DMS153 treated with DMSO at 0.1 percent for 48 hours (cell line): ENCODE data around the gene DENND10.
"Not testable (repeated sequence)": the region's sequence is repeated elsewhere in the genome, so short reads cannot be mapped to it uniquely, and the experiment has no call there.

Experiments
- DNase-seq: peaks from one replicate; lab custom pipeline; 2025; ENCODE audit not compliant: unreplicated experiment; lab: John Stamatoyannopoulos, UW

DENND10 gene

DNA sequence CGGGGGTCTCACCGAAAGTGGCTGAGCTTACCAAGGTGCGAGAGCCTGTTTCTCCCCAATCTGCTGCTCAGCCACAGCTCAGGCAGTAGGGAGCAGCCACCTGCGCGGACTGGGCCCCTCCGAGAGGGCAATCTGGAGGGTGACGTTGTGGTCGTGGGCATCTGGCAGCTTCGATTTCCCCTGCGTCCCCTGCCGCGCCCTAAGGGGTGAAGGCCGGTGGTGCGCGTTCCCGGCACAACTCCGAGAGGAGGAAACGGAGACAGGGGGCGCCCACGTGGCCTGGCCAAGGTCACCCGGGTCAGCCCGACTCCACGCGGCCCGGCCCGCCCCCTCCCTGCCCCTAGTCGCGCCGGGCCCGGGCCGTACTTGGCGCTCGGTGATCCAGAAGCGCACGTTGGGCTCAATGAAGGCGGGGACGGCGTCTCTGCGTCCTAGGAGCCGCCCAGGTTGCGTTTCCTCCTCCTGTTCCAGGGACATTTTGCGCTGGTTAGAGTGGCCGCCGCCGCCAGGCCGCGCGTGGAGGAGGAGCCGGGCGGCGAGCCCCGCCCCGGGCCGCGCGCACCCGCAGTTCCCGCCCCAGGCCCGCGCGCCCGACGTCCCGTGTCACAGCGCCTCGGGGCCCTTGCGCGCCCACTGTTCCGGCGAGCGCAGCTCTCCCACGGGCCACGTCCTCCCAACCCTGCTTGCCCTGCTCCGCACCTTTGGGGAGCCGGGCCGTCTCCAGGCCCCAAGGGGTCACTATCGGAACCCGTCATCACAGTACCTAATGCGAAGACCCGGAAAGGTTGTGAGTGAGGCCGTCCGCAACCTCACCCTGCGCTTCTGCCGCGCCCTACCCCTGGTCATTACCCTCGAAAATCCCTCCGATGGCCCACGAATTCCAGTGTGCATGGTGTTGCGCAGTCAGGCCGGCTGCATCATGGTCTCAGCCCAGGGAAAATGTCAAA lies 61.5 kb downstream of the DENND10 start, which contains the start of gene SFXN4:
SFXN4 (minus strand) TSS at position 544 of the 947 bp plus-strand sequence; CDS start at position 477, 67 bp downstream.
- peak; percentile 34 for DNase-seq

DNA sequence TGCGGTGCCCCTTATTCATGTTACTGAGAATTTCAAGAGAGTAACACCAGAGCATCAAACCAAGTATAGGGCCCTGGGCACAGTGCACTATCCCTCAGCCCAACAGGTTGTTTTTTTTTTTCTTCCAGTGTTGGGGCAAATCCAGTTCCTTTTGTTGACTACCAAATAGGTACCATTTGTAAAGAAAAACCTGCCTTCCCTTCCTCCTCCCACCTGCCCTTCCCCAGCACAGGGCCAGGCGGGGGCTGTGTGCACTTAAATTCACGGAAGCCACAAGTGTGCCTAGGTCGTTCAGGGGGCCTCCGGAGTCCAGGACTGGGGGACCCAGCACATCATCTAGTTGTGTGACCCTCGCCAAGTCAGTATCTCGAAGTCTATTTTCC lies 62.2 kb downstream of the DENND10 start:
- no peak for DNase-seq

DNA sequence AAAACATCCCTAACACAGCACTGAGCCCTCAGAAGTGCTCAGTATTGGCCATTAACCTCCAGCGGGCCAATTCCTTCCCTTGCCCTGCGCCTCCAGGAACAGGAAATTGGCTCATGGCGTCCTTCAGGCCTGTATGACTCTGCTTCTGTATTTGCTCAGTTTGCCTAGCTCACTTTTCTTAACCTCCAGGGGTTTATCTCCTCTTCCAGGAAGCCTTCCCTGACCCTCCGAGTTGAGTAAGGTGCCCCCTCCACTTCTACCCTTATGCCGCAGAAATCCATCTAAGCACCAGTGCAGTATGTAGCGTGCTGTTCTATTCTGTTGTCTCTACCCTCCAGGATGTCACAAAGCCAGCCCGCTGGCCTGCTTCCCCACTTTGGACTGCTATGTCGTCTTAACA lies 62.7 kb downstream of the DENND10 start:
- no peak for DNase-seq

DNA sequence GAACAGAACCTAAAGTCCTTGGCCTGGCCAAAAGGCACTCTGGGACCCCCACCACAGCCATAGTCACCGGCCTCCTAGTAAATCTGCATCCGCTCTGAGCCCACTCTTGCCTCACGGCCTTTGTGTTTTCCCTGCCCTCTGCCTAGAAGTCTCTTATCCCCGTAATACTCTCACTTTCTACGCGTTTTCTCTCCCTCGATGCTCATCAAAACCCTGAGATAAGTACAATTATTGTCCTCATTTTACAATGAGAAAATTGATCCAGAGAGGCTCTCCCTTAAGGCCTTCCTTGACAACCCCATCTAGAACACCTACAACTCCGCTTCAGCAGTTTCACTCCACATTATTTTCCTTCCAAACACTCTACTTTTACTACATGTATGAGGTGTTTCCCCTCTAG lies 63.1 kb downstream of the DENND10 start:
- DNase-seq, result no peak

DNA sequence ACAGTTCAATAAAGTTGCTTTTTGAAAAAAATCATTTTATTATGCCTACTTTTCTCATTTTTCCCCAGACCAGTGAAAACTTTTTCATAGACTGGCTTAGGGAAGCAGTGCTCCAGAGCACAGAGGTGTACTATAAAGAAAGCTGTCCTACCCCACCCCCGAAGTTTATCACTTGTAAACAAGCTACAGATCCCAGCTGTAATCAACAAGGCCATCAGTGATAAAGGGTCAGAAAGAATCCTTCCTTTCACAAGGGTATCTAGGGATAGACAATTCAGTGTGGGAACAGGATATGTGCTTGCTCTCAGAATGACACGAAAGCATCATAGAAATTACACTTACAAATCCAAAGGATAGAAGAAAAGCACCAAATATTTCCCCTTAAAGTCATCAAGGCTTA lies 70.2 kb downstream of the DENND10 start:
- no peak for DNase-seq

DNA sequence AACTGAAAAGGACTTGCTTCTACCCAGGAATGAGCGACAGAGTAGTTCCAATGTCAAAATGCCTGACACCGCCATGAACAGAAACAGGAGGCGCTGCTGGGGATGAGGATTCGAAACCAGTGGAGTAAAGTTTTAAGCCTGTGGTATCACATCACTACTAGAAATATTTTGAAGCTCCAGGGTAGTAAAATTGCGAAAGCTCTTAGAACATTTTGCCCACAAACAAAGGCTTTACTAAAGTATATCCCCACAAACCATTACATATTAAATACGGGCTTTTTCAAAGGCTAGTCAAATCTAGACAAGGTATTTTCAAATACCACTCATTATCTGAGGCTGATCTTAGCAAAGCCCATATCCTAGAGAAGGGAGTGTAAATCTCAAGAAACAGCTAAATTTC lies 72.3 kb downstream of the DENND10 start:
- DNase-seq, result no peak

DNA sequence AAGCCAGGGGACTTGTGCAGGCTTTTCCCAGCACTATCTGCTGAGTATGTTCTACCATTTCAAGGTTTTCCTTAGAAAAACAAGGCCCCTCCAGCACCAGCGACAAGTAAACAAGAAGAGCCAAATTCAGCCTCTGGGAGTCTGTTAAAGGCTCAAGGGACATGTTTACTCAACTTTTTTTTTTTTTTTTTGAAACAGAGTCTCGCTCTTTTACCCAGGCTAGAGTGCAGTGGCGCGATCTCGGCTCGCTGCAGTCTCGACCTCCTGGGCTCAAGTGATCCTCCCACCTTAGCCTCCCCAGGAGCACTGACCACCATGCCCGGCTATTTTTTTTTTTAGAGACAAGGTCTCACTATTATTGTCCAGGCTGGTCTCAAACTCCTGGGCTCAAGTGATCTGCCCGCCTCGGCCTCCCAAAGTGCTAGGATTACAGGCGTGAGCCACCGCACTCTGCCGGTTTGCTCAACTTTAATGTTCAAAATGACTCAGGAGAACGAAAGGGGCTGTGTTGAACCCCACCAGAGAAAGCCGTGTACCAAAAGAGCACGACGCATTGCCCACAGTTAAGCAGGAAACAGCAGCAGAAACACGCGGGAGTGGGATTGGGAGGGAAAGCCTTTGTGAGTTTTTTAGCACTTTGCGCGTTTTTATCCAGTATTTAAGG lies 73.9 kb downstream of the DENND10 start:
- no peak for DNase-seq

DNA sequence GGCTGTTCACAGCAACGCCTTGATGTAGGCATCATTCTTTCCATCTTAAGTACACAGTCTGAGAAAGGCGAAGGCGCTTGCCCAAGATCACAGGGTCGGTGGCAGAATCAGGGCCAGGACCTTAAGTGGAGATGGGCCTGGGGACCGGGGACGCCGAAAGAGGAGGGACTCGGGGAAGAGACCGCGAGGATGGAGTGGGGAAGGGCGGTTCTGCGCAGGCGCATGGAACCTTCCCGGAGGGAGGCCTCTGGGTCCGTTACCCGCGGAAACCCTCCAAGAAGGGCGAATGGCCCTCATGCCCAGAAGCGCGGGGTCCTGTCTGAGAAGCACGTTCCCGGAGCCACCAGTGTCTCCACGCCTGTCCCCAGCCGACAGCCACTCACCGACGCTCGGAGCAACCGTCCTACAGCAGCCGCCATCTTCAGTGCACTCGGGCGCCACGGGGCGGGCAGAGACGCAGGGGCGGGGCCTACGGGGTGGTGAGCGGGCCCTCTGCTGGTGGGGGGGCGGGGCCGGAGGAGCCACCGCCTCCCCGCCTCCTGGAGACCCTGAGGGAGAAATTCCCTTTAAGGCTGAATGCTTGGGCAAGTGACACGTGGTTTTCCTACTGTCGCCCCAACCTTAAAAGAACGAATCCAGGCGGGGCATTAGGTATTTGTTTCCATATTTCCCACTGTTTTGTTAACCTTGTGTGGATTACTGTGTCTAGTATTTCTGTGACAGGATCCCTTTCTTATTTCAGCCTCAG lies 74.6 kb downstream of the DENND10 start, which contains the start of gene PRDX3:
PRDX3 (minus strand) TSS at position 441 of the 748 bp plus-strand sequence; CDS start at position 419, 22 bp downstream.
- peak; percentile 92 for DNase-seq

DNA sequence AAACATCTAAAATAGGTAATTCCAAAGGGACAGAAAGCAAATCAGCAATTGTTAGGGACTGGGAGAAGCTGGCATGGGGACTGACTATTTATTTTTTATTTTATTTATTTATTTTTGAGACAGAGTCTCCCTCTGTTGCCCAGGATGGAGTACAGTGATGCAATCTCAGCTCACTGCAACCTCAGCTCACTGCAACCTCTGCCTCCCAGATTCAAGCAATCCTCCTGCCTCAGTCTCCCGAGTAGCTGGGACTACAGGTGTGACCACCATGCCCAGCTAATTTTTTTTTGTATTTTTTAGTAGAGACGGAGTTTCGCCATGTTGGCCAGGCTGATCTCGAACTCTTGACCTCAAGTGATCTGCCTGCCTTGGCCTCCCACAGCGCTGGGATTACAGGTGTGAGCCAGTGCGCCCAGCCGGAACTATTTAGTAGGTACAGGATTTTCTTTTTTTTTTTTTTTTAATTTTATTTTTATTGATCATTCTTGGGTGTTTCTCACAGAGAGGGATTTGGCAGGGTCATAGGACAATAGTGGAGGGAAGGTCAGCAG lies 77.0 kb downstream of the DENND10 start:
- not testable (repeated sequence) for DNase-seq

DNA sequence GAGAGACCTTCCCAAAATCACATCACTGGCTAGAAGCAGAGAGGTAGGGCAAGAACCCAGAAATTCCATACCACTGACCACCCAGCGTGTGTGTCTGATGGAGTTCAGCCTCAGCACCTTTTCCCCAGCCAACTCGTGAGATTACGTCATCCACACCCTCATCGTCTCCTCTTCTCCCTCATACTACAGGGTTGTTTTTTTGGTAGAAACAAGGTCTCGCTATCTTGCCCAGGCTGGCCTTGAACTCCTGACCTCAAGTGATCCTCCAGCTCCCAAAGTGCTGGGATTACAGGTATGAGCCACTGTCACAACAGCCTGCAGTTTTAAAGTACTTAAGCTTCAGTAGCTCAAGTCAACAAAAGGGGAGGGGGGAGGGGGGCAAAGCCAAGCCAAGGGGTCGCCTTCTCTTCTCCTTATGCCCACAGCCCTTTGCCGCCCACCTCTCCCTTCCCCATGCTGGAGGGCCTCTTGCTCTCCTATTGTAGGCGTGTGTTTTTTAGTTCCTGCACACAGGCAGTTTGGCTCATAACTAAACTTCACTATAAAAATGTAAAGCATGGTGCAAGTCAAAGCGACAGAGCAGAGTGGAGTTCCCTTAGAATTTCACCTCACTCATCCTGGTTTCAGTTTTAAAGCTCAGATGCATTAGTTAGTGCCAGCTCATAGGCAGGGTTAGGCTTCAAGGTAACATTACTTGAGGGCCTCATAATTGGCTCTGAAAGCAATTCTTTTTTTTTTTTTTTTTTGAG lies 79.9 kb downstream of the DENND10 start:
- no peak for DNase-seq
